HepG2 (cell line): ENCODE data around the gene MAP2K7. TPM values are rescaled to one million over a fixed set of nuclear protein-coding genes. Genes with fewer than 3 reads are reported as not detected.
A peak's percentile ranks its signal among the peaks of the same experiment; 100 is the strongest.

Experiments
- CBX2 ChIP-seq, 2 experiments: fragments of 200-600 bp in 1 of 2; sonication (generic); formaldehyde crosslinking in 1 of 2; IDR thresholded peaks; 2 replicates each; pipeline versions ENCODE4 v1.7.0 to v1.8.1; 2018 to 2022; ENCODE audit warnings: low read depth in 2 of 2, low read length in 1 of 2, mild to moderate bottlenecking in 1 of 2, missing genetic modification reagents in 1 of 2
- GPN1 ChIP-seq: sonication (generic); formaldehyde crosslinking; IDR thresholded peaks from 2 replicates; pipeline ENCODE4 v1.5.1; 2020; ENCODE audit warnings: missing genetic modification reagents, borderline replicate concordance
- KDM1A ChIP-seq: IDR thresholded peaks from 2 replicates; pipeline ENCODE4 v1.6.1; 2016; ENCODE audit warnings: missing compliant biosample characterization
- KLF15 ChIP-seq: sonication (generic); formaldehyde crosslinking; IDR thresholded peaks from 2 replicates; pipeline ENCODE4 v1.8.1; 2023; ENCODE audit warnings: borderline replicate concordance, mild to moderate bottlenecking, inconsistent platforms, missing genetic modification reagents, mixed read lengths
- MBD4 ChIP-seq: IDR thresholded peaks from 2 replicates; pipeline ENCODE4 v1.6.1; 2012; ENCODE audit warnings: low read length, inconsistent platforms, borderline replicate concordance
- TAF15 ChIP-seq: fragments of 200-400 bp; formaldehyde crosslinking; IDR thresholded peaks from one replicate; pipeline ENCODE4 v1.6.1; 2018; ENCODE audit warnings: mild to moderate bottlenecking, low read depth, low read length; ENCODE audit not compliant: poor library complexity, severe bottlenecking
- ZEB1 ChIP-seq: IDR thresholded peaks from 2 replicates; pipeline ENCODE4 v1.6.1; 2012; ENCODE audit warnings: mild to moderate bottlenecking, low read depth, inconsistent platforms; ENCODE audit not compliant: insufficient replicate concordance
- ZNF225 ChIP-seq: sonication (generic); formaldehyde crosslinking; IDR thresholded peaks from 2 replicates; pipeline ENCODE4 v1.4.0; 2020; ENCODE audit warnings: mild to moderate bottlenecking, missing genetic modification reagents
- ZNF24 ChIP-seq: fragments of 450-650 bp; IDR thresholded peaks from 2 replicates; pipeline ENCODE4 v1.6.1; 2017; ENCODE audit warnings: antibody characterized with exemption, mild to moderate bottlenecking
- ZNF598 ChIP-seq: sonication (generic); formaldehyde crosslinking; IDR thresholded peaks from 2 replicates; pipeline ENCODE4 v1.5.1; 2020; ENCODE audit warnings: mild to moderate bottlenecking, missing genetic modification reagents, borderline replicate concordance
- ZNF672 ChIP-seq: sonication (generic); formaldehyde crosslinking; IDR thresholded peaks from 2 replicates; pipeline ENCODE4 v1.8.1; 2022; ENCODE audit warnings: missing genetic modification reagents
- ZNF879 ChIP-seq: sonication (generic); formaldehyde crosslinking; IDR thresholded peaks from 2 replicates; pipeline ENCODE4 v1.8.1; 2023; ENCODE audit warnings: missing genetic modification reagents
- polyA plus RNA-seq, 8 experiments: library from polyadenylated mRNA; depleted of rRNA in 3 of 8; stranded (reverse) in 7 of 8; unstranded in 1 of 8; fragments of >200 nt; fragmentation: Illumina TruSeq in 4 of 8; extraction: Trizol in 4 of 8; gene quantifications; 2 replicates each; pipeline versions ENCODE4 v1.2.1 to v1.2.3, GENCODE V29; 2011 to 2016; ENCODE audit warnings: low read depth in 4 of 8, missing spikeins in 1 of 8, mixed read lengths in 1 of 8; ENCODE audit not compliant: insufficient read depth in 1 of 8
- total RNA-seq, 5 experiments: library from RNA; depleted of rRNA; stranded (reverse); fragments of >200 nt; fragmentation: Illumina TruSeq; extraction: Trizol; gene quantifications; 2 replicates each; pipeline ENCODE4 v1.2.3, GENCODE V29; 2016; ENCODE audit warnings: low read depth in 1 of 5
- TF ChIP-seq, protein P1 (sequence below): sonication (generic); formaldehyde crosslinking; IDR thresholded peaks from 2 replicates; pipeline ENCODE4 v1.4.0; 2020; ENCODE audit warnings: mild to moderate bottlenecking, missing genetic modification reagents
- TF ChIP-seq, protein P2 (sequence below): sonication (generic); formaldehyde crosslinking; IDR thresholded peaks from 2 replicates; pipeline ENCODE4 v1.4.0; 2020; ENCODE audit warnings: missing genetic modification reagents, mild to moderate bottlenecking, borderline replicate concordance
- TF ChIP-seq, protein P3 (sequence below): sonication (generic); formaldehyde crosslinking; IDR thresholded peaks from 2 replicates; pipeline ENCODE4 v1.5.1; 2020; ENCODE audit warnings: missing genetic modification reagents, mild to moderate bottlenecking, borderline replicate concordance
- TF ChIP-seq, protein P4 (sequence below): sonication (generic); formaldehyde crosslinking; IDR thresholded peaks from 2 replicates; pipeline ENCODE4 v1.5.1; 2020; ENCODE audit warnings: missing genetic modification reagents, mild to moderate bottlenecking, borderline replicate concordance
- TF ChIP-seq, protein P5 (sequence below): sonication (generic); formaldehyde crosslinking; IDR thresholded peaks from 2 replicates; pipeline ENCODE4 v1.5.0; 2020; ENCODE audit warnings: mild to moderate bottlenecking, missing genetic modification reagents

MAP2K7 gene
- total and polyA plus RNA-seq, 2 of the 13 experiments (the other 11 are each of a cell fraction or from before 2014, with no cell fraction given): 9.0 to 10.8 TPM

DNA sequence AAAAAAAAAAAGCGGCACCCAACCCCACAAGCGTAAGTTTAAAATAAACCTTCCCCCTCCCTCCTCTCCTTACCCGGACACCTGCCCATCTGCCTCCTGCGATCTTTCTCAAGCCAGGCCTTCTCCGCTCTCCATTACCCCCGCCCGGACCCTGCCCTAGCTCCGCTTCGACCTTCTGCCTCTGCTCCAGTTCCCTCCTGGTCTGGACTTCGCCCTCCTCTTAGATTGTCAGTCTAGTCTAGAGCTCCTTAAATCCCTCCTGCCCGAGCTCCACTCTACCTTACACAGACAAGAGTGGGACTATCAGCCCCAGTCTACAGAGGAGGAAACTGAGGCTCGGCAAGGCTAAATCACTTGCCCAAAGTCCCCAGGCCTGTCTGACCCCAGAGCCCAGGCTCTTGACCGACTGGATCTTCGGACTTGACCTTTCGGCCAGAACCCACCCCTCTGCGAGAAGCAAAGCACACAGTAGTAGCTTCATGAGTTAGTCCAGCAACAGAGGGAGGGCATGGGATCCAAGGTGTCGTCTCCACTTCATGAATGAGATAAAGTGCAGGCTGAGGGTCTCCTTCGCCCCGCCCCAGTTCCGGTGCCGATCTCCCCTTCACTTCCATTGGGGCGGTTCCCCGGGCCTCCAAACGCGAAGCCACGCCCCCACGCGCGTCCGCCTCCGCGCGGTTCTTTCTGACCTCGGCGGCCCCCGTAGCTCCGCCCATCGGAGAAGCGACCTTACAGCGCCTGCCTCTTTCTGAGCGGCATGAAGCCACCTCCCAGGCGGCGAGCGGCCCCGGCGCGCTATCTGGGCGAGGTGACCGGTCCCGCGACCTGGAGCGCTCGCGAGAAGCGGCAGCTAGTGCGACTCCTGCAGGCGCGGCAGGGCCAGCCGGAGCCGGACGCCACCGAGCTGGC, 16.2 kb downstream of the MAP2K7 start, which contains the start of gene SNAPC2 (continued):
- TF ChIP-seq ZNF24: no peak
- TF ChIP-seq, protein P1, sequence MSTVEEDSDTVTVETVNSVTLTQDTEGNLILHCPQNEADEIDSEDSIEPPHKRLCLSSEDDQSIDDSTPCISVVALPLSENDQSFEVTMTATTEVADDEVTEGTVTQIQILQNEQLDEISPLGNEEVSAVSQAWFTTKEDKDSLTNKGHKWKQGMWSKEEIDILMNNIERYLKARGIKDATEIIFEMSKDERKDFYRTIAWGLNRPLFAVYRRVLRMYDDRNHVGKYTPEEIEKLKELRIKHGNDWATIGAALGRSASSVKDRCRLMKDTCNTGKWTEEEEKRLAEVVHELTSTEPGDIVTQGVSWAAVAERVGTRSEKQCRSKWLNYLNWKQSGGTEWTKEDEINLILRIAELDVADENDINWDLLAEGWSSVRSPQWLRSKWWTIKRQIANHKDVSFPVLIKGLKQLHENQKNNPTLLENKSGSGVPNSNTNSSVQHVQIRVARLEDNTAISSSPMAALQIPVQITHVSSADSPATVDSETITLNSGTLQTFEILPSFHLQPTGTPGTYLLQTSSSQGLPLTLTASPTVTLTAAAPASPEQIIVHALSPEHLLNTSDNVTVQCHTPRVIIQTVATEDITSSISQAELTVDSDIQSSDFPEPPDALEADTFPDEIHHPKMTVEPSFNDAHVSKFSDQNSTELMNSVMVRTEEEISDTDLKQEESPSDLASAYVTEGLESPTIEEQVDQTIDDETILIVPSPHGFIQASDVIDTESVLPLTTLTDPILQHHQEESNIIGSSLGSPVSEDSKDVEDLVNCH (CRISPR knock-in tag): no peak
- no peak; the same call in 1 of the 2 replicates for TF ChIP-seq KLF15 (CRISPR knock-in tag)
- no peak for TF ChIP-seq KDM1A (CRISPR knock-in tag)
- TF ChIP-seq ZNF598: no peak
- TF ChIP-seq ZNF225: no peak
- no peak for TF ChIP-seq GPN1 (CRISPR knock-in tag)
- TF ChIP-seq CBX2 (IDR thresholded peaks at IDR 0.05; ENCODE audit: low read depth, low read length): no peak
- 0 out of 2 replicates have a peak, but pooled peaks have one; percentile 54 for TF ChIP-seq CBX2 (CRISPR knock-in tag; IDR thresholded peaks at IDR 0.05; ENCODE audit: low read depth)
- peak; percentile 26 for TF ChIP-seq ZEB1
- no peak for TF ChIP-seq TAF15
- TF ChIP-seq, protein P2, sequence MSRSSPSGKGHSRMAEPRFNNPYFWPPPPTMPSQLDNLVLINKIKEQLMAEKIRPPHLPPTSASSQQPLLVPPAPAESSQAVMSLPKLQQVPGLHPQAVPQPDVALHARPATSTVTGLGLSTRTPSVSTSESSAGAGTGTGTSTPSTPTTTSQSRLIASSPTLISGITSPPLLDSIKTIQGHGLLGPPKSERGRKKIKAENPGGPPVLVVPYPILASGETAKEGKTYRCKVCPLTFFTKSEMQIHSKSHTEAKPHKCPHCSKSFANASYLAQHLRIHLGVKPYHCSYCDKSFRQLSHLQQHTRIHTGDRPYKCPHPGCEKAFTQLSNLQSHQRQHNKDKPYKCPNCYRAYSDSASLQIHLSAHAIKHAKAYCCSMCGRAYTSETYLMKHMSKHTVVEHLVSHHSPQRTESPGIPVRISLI (CRISPR knock-in tag): no peak
- TF ChIP-seq ZNF879 (CRISPR knock-in tag): no peak
- TF ChIP-seq MBD4: no peak
- TF ChIP-seq, protein P3, sequence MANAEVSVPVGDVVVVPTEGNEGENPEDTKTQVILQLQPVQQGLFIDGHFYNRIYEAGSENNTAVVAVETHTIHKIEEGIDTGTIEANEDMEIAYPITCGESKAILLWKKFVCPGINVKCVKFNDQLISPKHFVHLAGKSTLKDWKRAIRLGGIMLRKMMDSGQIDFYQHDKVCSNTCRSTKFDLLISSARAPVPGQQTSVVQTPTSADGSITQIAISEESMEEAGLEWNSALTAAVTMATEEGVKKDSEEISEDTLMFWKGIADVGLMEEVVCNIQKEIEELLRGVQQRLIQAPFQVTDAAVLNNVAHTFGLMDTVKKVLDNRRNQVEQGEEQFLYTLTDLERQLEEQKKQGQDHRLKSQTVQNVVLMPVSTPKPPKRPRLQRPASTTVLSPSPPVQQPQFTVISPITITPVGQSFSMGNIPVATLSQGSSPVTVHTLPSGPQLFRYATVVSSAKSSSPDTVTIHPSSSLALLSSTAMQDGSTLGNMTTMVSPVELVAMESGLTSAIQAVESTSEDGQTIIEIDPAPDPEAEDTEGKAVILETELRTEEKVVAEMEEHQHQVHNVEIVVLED (CRISPR knock-in tag): peak; percentile 82
- TF ChIP-seq, protein P4, sequence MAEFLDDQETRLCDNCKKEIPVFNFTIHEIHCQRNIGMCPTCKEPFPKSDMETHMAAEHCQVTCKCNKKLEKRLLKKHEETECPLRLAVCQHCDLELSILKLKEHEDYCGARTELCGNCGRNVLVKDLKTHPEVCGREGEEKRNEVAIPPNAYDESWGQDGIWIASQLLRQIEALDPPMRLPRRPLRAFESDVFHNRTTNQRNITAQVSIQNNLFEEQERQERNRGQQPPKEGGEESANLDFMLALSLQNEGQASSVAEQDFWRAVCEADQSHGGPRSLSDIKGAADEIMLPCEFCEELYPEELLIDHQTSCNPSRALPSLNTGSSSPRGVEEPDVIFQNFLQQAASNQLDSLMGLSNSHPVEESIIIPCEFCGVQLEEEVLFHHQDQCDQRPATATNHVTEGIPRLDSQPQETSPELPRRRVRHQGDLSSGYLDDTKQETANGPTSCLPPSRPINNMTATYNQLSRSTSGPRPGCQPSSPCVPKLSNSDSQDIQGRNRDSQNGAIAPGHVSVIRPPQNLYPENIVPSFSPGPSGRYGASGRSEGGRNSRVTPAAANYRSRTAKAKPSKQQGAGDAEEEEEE (CRISPR knock-in tag): no peak; the same call in 1 of the 2 replicates
- no peak for TF ChIP-seq ZNF672
- TF ChIP-seq, protein P5, sequence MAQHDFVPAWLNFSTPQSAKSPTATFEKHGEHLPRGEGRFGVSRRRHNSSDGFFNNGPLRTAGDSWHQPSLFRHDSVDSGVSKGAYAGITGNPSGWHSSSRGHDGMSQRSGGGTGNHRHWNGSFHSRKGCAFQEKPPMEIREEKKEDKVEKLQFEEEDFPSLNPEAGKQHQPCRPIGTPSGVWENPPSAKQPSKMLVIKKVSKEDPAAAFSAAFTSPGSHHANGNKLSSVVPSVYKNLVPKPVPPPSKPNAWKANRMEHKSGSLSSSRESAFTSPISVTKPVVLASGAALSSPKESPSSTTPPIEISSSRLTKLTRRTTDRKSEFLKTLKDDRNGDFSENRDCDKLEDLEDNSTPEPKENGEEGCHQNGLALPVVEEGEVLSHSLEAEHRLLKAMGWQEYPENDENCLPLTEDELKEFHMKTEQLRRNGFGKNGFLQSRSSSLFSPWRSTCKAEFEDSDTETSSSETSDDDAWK: no peak
